GM12801 (cell line): ENCODE measurements around the gene JMJD1C.

Experiments
- TF ChIP-seq, protein P1 (sequence below): IDR thresholded peaks from one replicate; pipeline ENCODE4 v1.5.1; 2011; ENCODE audit warnings: control low read depth; ENCODE audit not compliant: insufficient read length; ENCODE audit errors: extremely low read depth

JMJD1C gene

DNA sequence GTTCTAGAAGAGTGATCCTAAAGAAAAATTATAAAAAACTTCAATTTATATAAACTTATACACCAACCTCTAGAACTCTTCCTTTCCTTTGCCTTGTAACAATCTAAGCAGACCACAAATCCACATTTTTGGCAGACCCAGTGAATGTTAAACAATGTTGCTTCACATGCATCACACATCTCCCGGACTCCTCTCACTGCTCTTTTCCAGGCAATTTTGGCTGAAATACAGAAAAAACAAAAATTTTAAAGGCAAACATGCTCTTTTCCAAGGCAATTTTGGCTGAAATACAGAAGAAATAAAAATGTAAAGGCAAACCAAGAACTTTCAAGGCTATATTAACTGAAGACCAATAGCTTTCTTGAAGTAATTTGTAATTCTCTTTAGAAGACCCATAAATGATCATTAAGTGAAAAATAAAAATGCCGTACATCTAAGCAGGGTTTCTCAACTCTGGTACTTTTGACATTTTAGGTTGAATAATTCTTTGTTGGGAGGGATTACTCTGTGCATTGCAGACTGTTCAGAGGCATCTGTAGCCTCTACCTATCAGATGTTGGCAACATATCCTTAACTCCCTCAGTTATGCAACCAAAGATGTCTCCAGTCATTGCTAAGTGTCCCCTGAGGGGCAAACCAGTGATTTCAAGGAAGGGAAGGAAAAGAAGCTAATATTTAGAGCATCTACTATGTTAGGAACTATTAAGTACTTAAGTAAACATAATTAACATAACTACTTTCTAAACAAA lies 268.3 kb downstream of the JMJD1C start:
- TF ChIP-seq, protein P1, sequence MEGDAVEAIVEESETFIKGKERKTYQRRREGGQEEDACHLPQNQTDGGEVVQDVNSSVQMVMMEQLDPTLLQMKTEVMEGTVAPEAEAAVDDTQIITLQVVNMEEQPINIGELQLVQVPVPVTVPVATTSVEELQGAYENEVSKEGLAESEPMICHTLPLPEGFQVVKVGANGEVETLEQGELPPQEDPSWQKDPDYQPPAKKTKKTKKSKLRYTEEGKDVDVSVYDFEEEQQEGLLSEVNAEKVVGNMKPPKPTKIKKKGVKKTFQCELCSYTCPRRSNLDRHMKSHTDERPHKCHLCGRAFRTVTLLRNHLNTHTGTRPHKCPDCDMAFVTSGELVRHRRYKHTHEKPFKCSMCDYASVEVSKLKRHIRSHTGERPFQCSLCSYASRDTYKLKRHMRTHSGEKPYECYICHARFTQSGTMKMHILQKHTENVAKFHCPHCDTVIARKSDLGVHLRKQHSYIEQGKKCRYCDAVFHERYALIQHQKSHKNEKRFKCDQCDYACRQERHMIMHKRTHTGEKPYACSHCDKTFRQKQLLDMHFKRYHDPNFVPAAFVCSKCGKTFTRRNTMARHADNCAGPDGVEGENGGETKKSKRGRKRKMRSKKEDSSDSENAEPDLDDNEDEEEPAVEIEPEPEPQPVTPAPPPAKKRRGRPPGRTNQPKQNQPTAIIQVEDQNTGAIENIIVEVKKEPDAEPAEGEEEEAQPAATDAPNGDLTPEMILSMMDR: no peak

GRCh38 chr10:63192826-63193225 lies 273.0 kb downstream of the JMJD1C start:
- TF ChIP-seq, protein P1: no peak

GRCh38 chr10:63175534-63175933 lies 290.2 kb downstream of the JMJD1C start:
- TF ChIP-seq, protein P1: no peak

GRCh38 chr10:63173468-63174232 lies 292.1 kb downstream of the JMJD1C start:
- TF ChIP-seq, protein P1: no peak

DNA sequence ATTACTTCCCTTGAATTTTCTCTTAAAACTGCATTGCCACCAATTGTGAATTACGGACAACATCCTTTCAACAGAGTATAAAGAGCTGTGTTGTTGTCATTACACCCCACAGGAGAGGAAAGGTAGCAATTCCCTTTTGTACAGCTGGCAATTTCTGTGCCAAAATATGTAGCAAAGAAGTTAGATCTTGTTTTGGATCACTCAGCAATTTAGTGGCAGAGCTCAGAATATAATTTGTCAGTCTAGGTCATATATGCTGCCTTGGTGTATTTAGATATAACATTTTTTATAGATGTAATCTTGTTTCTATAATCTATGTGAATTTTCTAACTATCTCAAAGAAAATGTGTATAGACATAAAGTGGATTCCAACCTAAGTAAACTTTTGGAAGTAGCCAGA lies 293.9 kb downstream of the JMJD1C start:
- TF ChIP-seq, protein P1: no peak

GRCh38 chr10:63171255-63171855 lies 294.4 kb downstream of the JMJD1C start:
- TF ChIP-seq, protein P1: no peak

DNA sequence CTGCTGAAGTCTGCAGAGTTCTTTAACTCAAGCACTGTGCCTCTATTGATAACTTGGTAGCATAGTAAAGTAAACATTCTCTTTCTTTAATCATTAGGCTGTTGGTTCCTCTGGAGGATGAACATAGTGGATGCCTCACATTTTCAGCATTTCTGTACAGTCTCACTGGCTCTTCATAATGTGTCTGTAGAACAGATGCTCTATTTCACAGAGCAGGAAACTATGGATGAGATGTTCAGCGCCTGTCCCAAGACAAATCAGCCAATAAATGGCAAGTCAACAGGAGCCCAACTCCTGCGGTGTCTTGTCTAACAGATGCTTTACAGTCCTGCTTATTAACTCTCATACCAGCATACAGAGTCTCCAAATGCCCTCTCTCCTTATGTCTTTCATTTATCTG lies 296.2 kb downstream of the JMJD1C start:
- TF ChIP-seq, protein P1: no peak
